Activated CD4-positive, alpha-beta T cell treated with anti-CD3 and anti-CD28 coated beads, Interleukin-2, amount 50 U/mL, for 1 hour (primary cell): ENCODE data around the gene PLCD1.
A peak's percentile ranks its signal among the peaks of the same experiment; 100 is the strongest.
"Not testable (repeated sequence)": the region's sequence is repeated elsewhere in the genome, so short reads cannot be mapped to it uniquely, and the experiment has no call there.

Experiments used
- DNase-seq: peaks from one replicate; pipeline ENCODE4 v3.0.0-alpha.2; 2020

PLCD1 gene

DNA sequence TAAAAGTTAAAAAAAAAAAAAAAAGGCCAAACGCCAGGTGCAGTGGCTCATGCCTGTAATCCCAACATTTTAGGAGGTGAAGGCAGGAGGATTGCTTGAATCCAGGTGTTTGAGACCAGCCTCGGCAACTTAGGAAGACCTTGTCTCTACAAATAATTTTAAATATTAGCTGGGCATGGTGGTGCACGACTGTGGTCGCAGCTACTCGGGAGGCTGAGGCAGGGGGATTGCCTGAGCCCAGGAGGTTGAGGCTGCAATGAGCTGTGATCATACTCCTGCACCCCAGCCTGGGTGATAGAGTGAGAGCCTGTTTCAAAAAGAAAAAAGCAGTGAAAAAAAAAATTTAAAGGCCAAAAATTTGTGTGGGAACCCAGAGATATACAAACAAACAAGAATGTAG, 6.8 kb upstream of the PLCD1 start:
- no peak for DNase-seq

DNA sequence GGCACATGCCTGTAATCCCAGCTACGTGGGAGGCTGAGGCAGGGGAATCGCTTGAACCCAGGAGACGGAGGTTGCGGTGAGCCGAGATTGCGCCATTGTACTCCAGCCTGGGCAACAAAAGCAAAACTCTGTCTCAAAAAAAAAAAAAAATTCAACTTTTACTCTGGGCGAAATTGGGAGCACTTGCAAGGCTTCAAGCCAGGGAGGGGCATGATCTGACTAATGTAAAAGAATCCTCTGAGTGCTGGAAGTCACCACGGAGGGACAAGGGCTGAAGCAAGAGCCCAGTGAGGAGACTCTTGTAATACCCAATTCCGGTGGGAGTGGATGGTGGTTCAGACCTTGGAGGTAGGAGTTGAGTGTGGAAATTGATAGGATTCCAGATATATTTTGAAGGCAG, 4.9 kb upstream of the PLCD1 start:
- not testable (repeated sequence) for DNase-seq

GRCh38 chr3:38033586-38033985, 4.1 kb upstream of the PLCD1 start:
- not testable (repeated sequence) for DNase-seq

- no peak for DNase-seq
Observed at GRCh38 chr3:38032328-38032865, 3.0 kb upstream of the PLCD1 start.

GRCh38 chr3:38031022-38031994, 1.9 kb upstream of the PLCD1 start:
- DNase-seq: peak; percentile 61

GRCh38 chr3:38030126-38031021, 932 bp upstream of the PLCD1 start:
- DNase-seq: no peak

- no peak for DNase-seq
Observed at GRCh38 chr3:38028621-38029361, 651 bp downstream of the PLCD1 start.

DNA sequence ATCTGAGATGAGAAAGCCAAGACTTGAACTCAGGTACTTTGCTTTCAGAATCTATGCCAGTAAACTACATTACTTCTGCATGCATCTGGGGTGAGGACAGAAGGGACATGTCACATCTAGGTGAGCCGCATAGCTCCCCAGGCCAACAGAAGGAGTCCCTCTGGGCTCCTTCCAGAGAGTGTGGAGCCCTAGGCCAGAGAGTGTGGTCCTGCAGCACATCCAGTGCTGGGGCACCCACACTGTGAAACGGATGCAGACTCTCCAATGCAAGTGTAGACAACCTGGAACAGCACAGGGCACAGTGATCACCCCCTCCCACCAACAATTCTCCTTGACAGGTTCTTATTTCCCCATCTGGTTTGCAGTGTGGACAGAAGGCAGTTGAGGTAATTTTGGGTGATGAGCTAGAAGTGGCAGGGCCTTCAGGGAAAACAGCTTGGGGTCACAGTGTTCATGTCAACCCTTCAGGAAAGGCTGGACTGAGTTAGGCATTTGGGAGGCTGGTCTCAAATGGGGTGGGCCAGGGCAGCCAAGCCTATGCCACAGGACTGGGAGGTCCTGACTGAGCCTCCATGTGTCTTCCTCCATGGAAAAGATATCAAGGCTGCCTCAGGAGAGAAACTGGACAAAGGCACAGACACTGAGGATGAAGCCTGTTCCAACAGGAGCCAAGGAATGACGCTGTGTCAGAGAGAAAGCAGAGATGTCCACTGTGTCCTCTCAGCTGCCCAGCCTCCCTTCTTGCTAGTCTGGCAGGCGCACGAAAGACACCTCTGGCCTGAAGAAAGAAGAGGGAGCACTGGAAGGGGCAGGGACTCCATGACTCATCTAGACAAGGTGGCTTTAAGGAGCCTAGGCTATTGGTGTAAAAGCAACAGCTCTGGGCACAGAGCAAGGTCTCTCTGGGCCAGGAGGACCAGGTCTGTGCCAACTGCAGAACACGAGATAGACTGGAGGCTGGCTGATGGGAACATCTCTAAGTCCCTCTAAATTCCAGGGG, 1.7 kb downstream of the PLCD1 start:
- no peak for DNase-seq

GRCh38 chr3:38026856-38027255, 2.6 kb downstream of the PLCD1 start:
- no peak for DNase-seq

GRCh38 chr3:38022896-38023709, 6.3 kb downstream of the PLCD1 start:
- DNase-seq: no peak

DNA sequence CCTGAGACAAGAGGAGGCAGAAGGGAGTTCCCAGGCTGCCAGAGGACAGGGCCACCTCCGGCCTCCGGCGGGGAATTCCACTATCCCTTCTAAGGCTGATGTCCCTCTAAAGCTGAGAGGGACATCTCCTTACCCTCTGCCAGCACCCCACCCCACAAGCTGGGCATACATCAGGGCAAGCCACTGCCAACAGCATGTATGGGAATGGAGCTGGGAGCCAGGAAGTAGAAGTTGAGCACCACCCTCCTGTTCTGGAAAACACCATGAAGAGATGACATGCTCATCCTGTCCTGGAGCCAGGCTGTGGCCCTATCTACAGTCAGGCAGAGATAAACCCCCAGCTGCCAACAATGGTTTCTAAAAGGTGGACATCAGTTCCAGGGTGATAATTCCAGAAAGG, 7.1 kb downstream of the PLCD1 start:
- no peak for DNase-seq

- DNase-seq: no peak
Observed at GRCh38 chr3:38021196-38021595, 8.2 kb downstream of the PLCD1 start.

DNA sequence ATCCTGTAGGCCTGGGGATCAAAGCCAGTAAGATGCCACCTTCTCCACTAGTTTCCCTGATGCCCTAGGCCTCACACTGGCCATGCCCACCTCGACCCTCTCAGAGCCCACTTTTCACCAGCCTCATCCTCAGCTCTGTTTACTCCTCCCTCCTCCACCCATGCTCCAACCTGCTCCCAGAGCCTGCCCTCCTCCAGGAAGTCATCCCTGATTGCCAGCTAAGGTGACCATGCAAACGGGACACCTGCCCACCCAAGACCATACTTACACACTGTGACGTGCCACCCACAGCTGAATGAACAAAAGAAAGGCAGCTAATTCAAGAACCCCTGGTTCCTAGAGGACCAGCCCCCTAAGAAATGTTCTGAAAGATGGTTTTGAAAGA, 9.1 kb downstream of the PLCD1 start:
- no peak for DNase-seq

DNA sequence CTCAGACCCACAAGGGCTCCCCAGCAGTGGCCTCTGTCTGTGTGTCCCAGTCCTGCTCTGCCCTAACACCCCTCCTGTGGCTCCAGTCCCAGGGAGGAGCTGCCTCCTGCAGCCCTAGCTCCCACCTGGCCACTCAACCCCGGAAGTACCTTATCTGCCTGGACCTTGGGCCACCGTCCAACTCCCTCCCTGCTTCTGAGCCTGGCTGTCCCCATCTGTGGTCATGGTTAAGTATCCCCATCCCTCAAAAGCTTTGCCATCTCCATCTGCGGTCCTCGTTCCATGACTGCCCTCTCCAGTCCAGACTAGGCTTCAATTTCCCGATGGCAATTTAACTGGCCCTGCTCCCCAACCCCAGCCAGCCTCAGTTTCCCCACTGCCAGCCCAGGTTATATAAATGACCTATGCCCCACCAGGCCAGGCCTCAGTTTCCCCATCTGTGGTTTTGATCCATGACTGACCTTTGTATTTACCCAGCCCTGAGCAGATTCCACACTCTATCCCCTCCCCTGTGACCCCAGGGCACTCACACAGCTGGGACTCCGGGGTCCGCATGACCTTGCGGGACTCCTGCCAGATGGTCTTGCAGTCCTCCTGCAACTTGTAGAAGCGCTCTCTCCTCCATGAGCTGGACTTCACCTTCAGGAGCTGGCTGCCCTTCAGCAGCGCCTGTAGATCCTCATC, 9.6 kb downstream of the PLCD1 start:
- DNase-seq: no peak

GRCh38 chr3:38018296-38019266, 10.9 kb downstream of the PLCD1 start:
- DNase-seq: no peak

DNA sequence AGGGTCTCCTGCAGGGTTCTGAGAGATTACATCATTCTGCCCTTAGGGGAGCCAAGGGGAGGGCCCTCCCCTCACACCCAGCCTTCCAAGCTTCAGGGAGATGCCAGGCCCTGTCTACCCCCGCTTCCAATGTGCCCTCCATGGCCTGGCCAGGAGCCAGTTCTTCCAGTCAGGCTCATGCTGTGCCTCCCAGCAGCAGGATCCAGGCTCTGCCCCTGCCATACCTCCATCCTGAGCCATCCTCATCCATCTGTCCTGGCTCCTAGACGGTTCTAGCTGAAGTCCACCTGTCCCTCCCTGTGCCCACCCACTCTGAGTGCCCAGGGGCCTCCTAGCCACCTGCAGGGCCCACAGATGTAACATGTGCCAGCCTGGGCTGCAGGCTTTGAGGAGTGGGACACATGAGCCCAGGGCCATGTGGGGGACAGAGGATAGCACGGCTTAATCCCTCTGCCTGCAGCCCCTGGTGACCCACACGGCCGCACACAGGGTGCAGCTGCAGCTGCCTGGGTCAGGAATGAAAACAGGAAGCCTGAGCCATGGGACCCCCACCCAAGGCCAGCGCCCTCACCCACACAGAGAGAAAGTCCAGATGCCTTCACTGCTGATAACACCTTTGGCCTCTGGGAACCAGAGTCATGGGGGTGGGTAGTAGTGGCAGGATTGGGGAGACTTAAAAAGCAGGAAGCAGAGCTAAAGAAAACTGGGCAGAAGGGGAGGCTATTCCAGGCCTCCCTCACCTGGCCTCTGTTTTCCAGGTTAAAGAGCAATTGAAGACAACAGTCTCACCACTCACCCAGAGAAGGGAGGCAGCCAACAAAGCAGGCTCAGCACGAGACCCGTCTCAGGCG, 11.8 kb downstream of the PLCD1 start:
- DNase-seq: no peak

DNA sequence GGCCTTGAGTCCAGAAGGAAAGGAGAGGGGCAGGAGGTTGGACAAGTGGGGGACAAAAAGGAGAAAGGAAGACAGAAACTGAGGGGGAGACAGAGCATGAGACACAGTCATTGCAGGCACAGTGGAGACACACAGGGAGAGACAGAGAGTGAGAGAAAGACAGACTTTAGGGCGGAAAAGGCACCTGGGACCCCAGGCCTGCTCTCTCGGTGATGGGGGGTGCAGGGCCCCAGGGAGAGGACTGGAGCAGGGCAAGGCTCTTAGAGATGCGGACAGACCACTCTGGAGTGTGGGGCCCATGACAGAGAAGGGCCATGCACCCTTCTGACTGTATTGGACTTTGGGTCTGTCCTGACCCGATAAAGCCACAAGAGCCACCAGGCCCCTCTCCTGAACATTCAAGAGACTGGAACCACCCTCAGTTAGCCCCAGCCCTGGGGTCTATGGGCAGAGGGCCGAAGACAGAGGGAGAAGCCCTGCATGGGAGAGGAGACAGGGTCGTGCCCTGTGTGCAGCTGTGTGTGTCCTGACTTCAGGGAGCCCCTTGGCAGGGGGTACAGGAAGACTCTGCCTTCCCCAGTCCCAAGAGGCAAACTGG, 12.5 kb downstream of the PLCD1 start:
- DNase-seq: no peak
